HepG2 (cell line): ENCODE measurements around the gene TAF6L. TPM values are rescaled to one million over a fixed set of nuclear protein-coding genes. Genes with fewer than 3 reads are reported as not detected.

ENCODE experiments used
- CSRNP2 ChIP-seq: sonication (generic); formaldehyde crosslinking; conservative IDR thresholded peaks from 2 replicates; pipeline ENCODE4 v1.8.0; 2022; ENCODE audit warnings: low read depth, missing genetic modification reagents
- DNMT1 ChIP-seq: sonication (generic); formaldehyde crosslinking; IDR thresholded peaks from 2 replicates; pipeline ENCODE4 v1.5.1; 2020; ENCODE audit warnings: mild to moderate bottlenecking, missing genetic modification reagents
- DNMT3B ChIP-seq: conservative IDR thresholded peaks from 2 replicates; pipeline ENCODE4 v1.6.1; 2016; ENCODE audit warnings: missing biosample characterization, control low read depth
- MED13 ChIP-seq: sonication (generic); formaldehyde crosslinking; IDR thresholded peaks from 2 replicates; pipeline ENCODE4 v1.5.0; 2020; ENCODE audit warnings: missing genetic modification reagents
- MTA1 ChIP-seq: sonication (generic); formaldehyde crosslinking; IDR thresholded peaks from 2 replicates; pipeline ENCODE4 v1.4.0; 2020; ENCODE audit warnings: missing genetic modification reagents, mild to moderate bottlenecking, borderline replicate concordance
- PHB2 ChIP-seq: fragments of 450-650 bp; IDR thresholded peaks from 2 replicates; pipeline ENCODE4 v1.6.1; 2018; ENCODE audit not compliant: partially characterized antibody
- RFX1 ChIP-seq: fragments of 450-650 bp; IDR thresholded peaks from 2 replicates; pipeline ENCODE4 v1.6.1; 2017
- ZBTB49 ChIP-seq: sonication (generic); formaldehyde crosslinking; IDR thresholded peaks from 2 replicates; pipeline ENCODE4 v1.4.0; 2020; ENCODE audit warnings: missing genetic modification reagents, borderline replicate concordance
- ZNF143 ChIP-seq: sonication (generic); formaldehyde crosslinking; IDR thresholded peaks from 2 replicates; pipeline ENCODE4 v1.4.0; 2020; ENCODE audit warnings: missing genetic modification reagents
- ZNF20 ChIP-seq: sonication (generic); formaldehyde crosslinking; IDR thresholded peaks from 2 replicates; pipeline ENCODE4 v1.4.0; 2020; ENCODE audit warnings: mild to moderate bottlenecking, moderate library complexity, missing genetic modification reagents
- ZNF292 ChIP-seq: sonication (generic); formaldehyde crosslinking; IDR thresholded peaks from 2 replicates; pipeline ENCODE4 v1.8.1; 2022; ENCODE audit warnings: mild to moderate bottlenecking, low read depth, missing genetic modification reagents, borderline replicate concordance
- ZNF329 ChIP-seq: sonication (generic); formaldehyde crosslinking; IDR thresholded peaks from 2 replicates; pipeline ENCODE4 v1.9.0; 2021; ENCODE audit warnings: low read depth, mild to moderate bottlenecking, missing genetic modification reagents
- ZNF33A ChIP-seq: sonication (generic); formaldehyde crosslinking; IDR thresholded peaks from 2 replicates; pipeline ENCODE4 v1.5.1; 2020; ENCODE audit warnings: missing genetic modification reagents, mild to moderate bottlenecking, moderate library complexity, borderline replicate concordance
- ZNF460 ChIP-seq: sonication (generic); formaldehyde crosslinking; IDR thresholded peaks from 2 replicates; pipeline ENCODE4 v1.5.1; 2020; ENCODE audit warnings: missing genetic modification reagents, mild to moderate bottlenecking, borderline replicate concordance
- ZNF619 ChIP-seq: sonication (generic); formaldehyde crosslinking; IDR thresholded peaks from 2 replicates; pipeline ENCODE4 v1.4.0; 2020; ENCODE audit warnings: mild to moderate bottlenecking, missing genetic modification reagents
- ZNF75D ChIP-seq: sonication (generic); formaldehyde crosslinking; IDR thresholded peaks from 2 replicates; pipeline ENCODE4 v1.8.1; 2023; ENCODE audit warnings: missing genetic modification reagents, mild to moderate bottlenecking, borderline replicate concordance
- polyA plus RNA-seq, 8 experiments: library from polyadenylated mRNA; depleted of rRNA in 3 of 8; stranded (reverse) in 7 of 8; unstranded in 1 of 8; fragments of >200 nt; fragmentation: Illumina TruSeq in 4 of 8; extraction: Trizol in 4 of 8; gene quantifications; 2 replicates each; pipeline versions ENCODE4 v1.2.1 to v1.2.3, GENCODE V29; 2011 to 2016; ENCODE audit warnings: low read depth in 4 of 8, missing spikeins in 1 of 8, mixed read lengths in 1 of 8; ENCODE audit not compliant: insufficient read depth in 1 of 8
- total RNA-seq, 5 experiments: library from RNA; depleted of rRNA; stranded (reverse); fragments of >200 nt; fragmentation: Illumina TruSeq; extraction: Trizol; gene quantifications; 2 replicates each; pipeline ENCODE4 v1.2.3, GENCODE V29; 2016; ENCODE audit warnings: low read depth in 1 of 5
- TF ChIP-seq, protein P1 (sequence below): sonication (generic); formaldehyde crosslinking; IDR thresholded peaks from 2 replicates; pipeline ENCODE4 v1.4.0; 2020; ENCODE audit warnings: mild to moderate bottlenecking, missing genetic modification reagents, borderline replicate concordance
- TF ChIP-seq, protein P2 (sequence below): sonication (generic); formaldehyde crosslinking; IDR thresholded peaks from 2 replicates; pipeline ENCODE4; 2020; ENCODE audit warnings: missing genetic modification reagents, mild to moderate bottlenecking, borderline replicate concordance
- TF ChIP-seq, protein P3 (sequence below): sonication (generic); formaldehyde crosslinking; IDR thresholded peaks from 2 replicates; pipeline ENCODE4 v1.5.0; 2020; ENCODE audit warnings: mild to moderate bottlenecking, missing genetic modification reagents

TAF6L gene
- total and polyA plus RNA-seq, 2 of the 13 experiments (the other 11 are each of a cell fraction or from before 2014, with no cell fraction given): 12.6 to 19.4 TPM

- TF ChIP-seq ZBTB49 (CRISPR knock-in tag) (no peak), ZNF75D (no peak), ZNF143 (CRISPR knock-in tag) (peak; percentile 49; the same call in 1 of the 2 replicates), DNMT3B (CRISPR knock-in tag) (0 out of 2 replicates have a peak, but pooled peaks have one; percentile 48), ZNF20 (no peak), ZNF33A (CRISPR knock-in tag) (no peak), ZNF460 (CRISPR knock-in tag) (peak; percentile 9; the same call in 1 of the 2 replicates), CSRNP2 (no peak), MED13 (CRISPR knock-in tag) (peak; percentile 76), PHB2 (no peak), ZNF292 (CRISPR knock-in tag) (no peak), ZNF329 (peak; percentile 74; the same call in 1 of the 2 replicates), DNMT1 (CRISPR knock-in tag) (peak; percentile 25; the same call in 1 of the 2 replicates), RFX1 (no peak), ZNF619 (CRISPR knock-in tag) (peak; percentile 92), MTA1 (CRISPR knock-in tag) (peak; percentile 86)
- TF ChIP-seq, protein P1, sequence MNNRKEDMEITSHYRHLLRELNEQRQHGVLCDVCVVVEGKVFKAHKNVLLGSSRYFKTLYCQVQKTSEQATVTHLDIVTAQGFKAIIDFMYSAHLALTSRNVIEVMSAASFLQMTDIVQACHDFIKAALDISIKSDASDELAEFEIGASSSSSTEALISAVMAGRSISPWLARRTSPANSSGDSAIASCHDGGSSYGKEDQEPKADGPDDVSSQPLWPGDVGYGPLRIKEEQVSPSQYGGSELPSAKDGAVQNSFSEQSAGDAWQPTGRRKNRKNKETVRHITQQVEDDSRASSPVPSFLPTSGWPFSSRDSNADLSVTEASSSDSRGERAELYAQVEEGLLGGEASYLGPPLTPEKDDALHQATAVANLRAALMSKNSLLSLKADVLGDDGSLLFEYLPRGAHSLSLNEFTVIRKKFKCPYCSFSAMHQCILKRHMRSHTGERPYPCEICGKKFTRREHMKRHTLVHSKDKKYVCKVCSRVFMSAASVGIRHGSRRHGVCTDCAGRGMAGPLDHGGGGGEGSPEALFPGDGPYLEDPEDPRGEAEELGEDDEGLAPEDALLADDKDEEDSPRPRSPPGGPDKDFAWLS: no peak
- TF ChIP-seq, protein P2, sequence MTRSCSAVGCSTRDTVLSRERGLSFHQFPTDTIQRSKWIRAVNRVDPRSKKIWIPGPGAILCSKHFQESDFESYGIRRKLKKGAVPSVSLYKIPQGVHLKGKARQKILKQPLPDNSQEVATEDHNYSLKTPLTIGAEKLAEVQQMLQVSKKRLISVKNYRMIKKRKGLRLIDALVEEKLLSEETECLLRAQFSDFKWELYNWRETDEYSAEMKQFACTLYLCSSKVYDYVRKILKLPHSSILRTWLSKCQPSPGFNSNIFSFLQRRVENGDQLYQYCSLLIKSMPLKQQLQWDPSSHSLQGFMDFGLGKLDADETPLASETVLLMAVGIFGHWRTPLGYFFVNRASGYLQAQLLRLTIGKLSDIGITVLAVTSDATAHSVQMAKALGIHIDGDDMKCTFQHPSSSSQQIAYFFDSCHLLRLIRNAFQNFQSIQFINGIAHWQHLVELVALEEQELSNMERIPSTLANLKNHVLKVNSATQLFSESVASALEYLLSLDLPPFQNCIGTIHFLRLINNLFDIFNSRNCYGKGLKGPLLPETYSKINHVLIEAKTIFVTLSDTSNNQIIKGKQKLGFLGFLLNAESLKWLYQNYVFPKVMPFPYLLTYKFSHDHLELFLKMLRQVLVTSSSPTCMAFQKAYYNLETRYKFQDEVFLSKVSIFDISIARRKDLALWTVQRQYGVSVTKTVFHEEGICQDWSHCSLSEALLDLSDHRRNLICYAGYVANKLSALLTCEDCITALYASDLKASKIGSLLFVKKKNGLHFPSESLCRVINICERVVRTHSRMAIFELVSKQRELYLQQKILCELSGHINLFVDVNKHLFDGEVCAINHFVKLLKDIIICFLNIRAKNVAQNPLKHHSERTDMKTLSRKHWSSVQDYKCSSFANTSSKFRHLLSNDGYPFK (CRISPR knock-in tag): peak; percentile 75; the same call in 1 of the 2 replicates
- TF ChIP-seq, protein P3, sequence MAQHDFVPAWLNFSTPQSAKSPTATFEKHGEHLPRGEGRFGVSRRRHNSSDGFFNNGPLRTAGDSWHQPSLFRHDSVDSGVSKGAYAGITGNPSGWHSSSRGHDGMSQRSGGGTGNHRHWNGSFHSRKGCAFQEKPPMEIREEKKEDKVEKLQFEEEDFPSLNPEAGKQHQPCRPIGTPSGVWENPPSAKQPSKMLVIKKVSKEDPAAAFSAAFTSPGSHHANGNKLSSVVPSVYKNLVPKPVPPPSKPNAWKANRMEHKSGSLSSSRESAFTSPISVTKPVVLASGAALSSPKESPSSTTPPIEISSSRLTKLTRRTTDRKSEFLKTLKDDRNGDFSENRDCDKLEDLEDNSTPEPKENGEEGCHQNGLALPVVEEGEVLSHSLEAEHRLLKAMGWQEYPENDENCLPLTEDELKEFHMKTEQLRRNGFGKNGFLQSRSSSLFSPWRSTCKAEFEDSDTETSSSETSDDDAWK: no peak
Measured at GRCh38 chr11:62805076-62805892, 34.1 kb downstream of the TAF6L start, which contains the start of gene NXF1 (continued).
